ENCODE measurements around the gene IFT81. TPM values are rescaled to one million over a fixed set of nuclear protein-coding genes. Genes with fewer than 3 reads are reported as not detected.
"Not testable (repeated sequence)": the region's sequence is repeated elsewhere in the genome, so short reads cannot be mapped to it uniquely, and the experiment has no call there.

IFT81 gene
- total RNA-seq, 1 donor from 2014 or later, result 25.5 TPM

DNA sequence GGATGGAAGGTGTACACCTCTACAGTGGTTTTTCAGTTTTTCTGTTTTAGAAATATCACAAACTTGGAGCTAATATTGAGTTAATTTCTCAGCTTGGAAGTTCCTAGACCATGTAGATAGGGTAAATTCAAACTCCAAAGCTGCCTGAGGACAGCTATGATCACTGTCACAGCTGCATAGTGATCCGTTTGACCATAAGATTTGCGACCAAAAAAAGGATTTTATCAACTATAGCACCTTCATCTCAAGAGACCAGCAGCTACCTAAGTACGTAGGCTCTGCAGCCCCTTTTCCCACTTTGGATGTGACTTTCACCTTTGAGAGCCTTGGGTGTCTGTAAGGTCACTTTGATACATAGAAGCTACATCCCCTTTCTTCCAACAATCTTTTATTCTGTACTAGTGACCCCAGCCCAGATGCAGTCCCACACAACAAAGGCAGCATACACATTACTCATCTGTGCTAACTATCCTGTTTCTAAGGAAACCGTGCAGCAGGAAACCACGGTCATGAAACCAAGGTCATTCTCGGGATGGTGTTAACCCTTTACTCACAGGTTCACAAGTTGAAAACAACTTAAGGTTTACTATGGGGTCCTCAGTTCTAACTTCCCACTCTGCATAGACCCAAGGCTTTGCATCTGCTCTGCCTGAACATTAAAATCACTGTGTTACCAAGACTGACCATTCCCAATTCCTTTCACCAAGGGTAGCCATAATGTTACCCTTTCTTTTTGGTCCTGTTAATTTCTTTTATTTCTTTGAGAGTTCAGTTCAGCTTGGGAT, 75.4 kb downstream of the IFT81 start:
- H3K27ac Mint-ChIP-seq, result peak overlapping the region; percentile 27
- H3K4me1 Mint-ChIP-seq, result peaks cover 24% of the 10 kb centered on the region
- H3K9me3 Mint-ChIP-seq, result no peaks in the 10 kb centered on the region
- no peak overlapping the region for H3K4me3 Mint-ChIP-seq
- peaks cover 35% of the 10 kb centered on the region for H3K36me3 Mint-ChIP-seq
- DNase-seq (ENCODE audit: low spot score in 2 of 2, unreplicated experiment in 2 of 2), result no peak
- TF ChIP-seq, protein P1, sequence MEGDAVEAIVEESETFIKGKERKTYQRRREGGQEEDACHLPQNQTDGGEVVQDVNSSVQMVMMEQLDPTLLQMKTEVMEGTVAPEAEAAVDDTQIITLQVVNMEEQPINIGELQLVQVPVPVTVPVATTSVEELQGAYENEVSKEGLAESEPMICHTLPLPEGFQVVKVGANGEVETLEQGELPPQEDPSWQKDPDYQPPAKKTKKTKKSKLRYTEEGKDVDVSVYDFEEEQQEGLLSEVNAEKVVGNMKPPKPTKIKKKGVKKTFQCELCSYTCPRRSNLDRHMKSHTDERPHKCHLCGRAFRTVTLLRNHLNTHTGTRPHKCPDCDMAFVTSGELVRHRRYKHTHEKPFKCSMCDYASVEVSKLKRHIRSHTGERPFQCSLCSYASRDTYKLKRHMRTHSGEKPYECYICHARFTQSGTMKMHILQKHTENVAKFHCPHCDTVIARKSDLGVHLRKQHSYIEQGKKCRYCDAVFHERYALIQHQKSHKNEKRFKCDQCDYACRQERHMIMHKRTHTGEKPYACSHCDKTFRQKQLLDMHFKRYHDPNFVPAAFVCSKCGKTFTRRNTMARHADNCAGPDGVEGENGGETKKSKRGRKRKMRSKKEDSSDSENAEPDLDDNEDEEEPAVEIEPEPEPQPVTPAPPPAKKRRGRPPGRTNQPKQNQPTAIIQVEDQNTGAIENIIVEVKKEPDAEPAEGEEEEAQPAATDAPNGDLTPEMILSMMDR (IDR thresholded peaks at IDR 0.05; ENCODE audit: unreplicated experiment), result no peak
- no peaks in the 10 kb centered on the region for H3K27me3 Mint-ChIP-seq (ENCODE audit: low read depth)

DNA sequence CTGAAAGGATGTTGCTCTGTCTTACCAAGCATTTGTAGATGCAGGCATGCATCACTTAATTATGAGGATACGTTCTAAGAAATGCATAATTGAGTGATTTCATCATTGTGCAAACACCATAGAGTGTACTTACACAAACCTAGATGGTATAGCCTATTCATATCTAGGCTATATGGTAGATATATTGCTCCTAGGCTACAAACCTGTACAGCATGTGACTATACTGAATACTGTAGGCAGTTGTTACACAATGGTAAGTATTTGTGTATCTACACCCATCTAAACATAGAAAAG, 75.9 kb downstream of the IFT81 start:
- Mint-ChIP-seq H3K27me3 (ENCODE audit: low read depth) (no peaks in the 10 kb centered on the region), H3K27ac (no peak overlapping the region), H3K4me3 (no peak overlapping the region), H3K36me3 (peaks cover 37% of the 10 kb centered on the region), H3K4me1 (peaks cover 23% of the 10 kb centered on the region), H3K9me3 (no peaks in the 10 kb centered on the region)
- TF ChIP-seq, protein P1 (IDR thresholded peaks at IDR 0.05; ENCODE audit: unreplicated experiment), result no peak
- no peak for DNase-seq (ENCODE audit: low spot score in 2 of 2, unreplicated experiment in 2 of 2)

DNA sequence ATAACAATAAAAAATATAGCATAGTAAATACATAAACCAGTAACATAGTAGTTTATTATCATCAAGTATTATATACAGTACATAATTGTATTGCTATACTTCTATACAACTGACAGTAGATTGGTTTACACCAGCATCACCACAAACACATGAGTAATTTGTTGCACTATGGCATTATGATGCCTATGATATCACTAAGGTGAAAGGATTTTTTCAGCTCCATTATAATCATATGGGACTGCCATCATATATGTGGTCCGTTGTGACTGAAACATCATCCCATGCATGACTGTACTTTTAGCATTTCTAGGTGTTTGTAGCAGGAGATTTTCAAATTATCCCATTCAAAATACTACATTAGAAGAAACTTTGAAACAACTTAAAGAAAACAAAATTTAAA, 77.8 kb downstream of the IFT81 start:
- H3K36me3 Mint-ChIP-seq, result peaks cover 23% of the 10 kb centered on the region
- TF ChIP-seq, protein P1 (IDR thresholded peaks at IDR 0.05; ENCODE audit: unreplicated experiment), result no peak
- no peaks in the 10 kb centered on the region for H3K9me3 Mint-ChIP-seq
- no peak for DNase-seq (ENCODE audit: low spot score in 2 of 2, unreplicated experiment in 2 of 2)
- no peaks in the 10 kb centered on the region for H3K27me3 Mint-ChIP-seq (ENCODE audit: low read depth)
- peaks cover 18% of the 10 kb centered on the region for H3K4me1 Mint-ChIP-seq
- no peak overlapping the region for H3K4me3 Mint-ChIP-seq
- H3K27ac Mint-ChIP-seq, result no peak overlapping the region

- peaks cover 15% of the 10 kb centered on the region for H3K4me1 Mint-ChIP-seq
- H3K9me3 Mint-ChIP-seq, result no peaks in the 10 kb centered on the region
- TF ChIP-seq, protein P1 (IDR thresholded peaks at IDR 0.05; ENCODE audit: unreplicated experiment), result no peak
- no peak overlapping the region for H3K4me3 Mint-ChIP-seq
- no peaks in the 10 kb centered on the region for H3K27me3 Mint-ChIP-seq (ENCODE audit: low read depth)
- no peak for DNase-seq (ENCODE audit: low spot score in 2 of 2, unreplicated experiment in 2 of 2)
- peaks cover 24% of the 10 kb centered on the region for H3K36me3 Mint-ChIP-seq
- H3K27ac Mint-ChIP-seq, result peak overlapping the region; percentile 48
These were observed 79.4 kb downstream of the IFT81 start for GRCh38 chr12:110203546-110203945.

DNA sequence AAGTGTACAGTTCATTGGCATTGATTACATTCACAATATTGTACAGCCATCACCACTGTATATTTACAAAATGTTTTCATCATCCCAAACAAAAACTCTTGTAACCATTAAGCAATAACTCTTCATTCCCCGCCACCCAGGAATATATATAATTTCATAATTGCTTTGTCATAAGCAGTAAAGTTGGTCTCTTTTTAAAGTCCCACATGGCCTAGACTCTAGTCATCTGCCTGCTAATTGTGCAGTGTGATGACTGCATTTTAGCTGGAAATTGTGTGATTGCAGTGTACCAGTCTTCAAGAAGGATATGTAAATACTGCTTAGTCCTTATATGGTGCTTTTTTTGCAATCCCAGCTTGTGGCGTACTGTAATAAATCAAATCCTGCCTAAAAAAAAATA, 81.8 kb downstream of the IFT81 start:
- no peak for DNase-seq (ENCODE audit: low spot score in 2 of 2, unreplicated experiment in 2 of 2)
- no peaks in the 10 kb centered on the region for H3K27me3 Mint-ChIP-seq (ENCODE audit: low read depth)
- no peaks in the 10 kb centered on the region for H3K9me3 Mint-ChIP-seq
- H3K4me1 Mint-ChIP-seq, result peaks cover 5% of the 10 kb centered on the region
- TF ChIP-seq, protein P1 (IDR thresholded peaks at IDR 0.05; ENCODE audit: unreplicated experiment), result no peak
- no peak overlapping the region for H3K4me3 Mint-ChIP-seq
- H3K27ac Mint-ChIP-seq, result no peak overlapping the region
- peaks cover 30% of the 10 kb centered on the region for H3K36me3 Mint-ChIP-seq

- not testable (repeated sequence) for DNase-seq (ENCODE audit: low spot score in 2 of 2, unreplicated experiment in 2 of 2); H3K27ac Mint-ChIP-seq; H3K27me3 Mint-ChIP-seq (ENCODE audit: low read depth); H3K4me3 Mint-ChIP-seq; H3K4me1 Mint-ChIP-seq
- Mint-ChIP-seq H3K9me3 (peaks cover 11% of the 10 kb centered on the region), H3K36me3 (peaks cover 26% of the 10 kb centered on the region)
These were observed 87.7 kb downstream of the IFT81 start for GRCh38 chr12:110211639-110212536.
